SK-N-MC (cell line): ENCODE measurements around the gene HERC6.

Experiments used
- EZH2 ChIP-seq: fragments of 200-600 bp; sonication (generic); IDR thresholded peaks from one replicate; pipeline ENCODE4 v1.6.1; 2017; ENCODE audit warnings: antibody characterized with exemption
- POLR2AphosphoS5 ChIP-seq: IDR thresholded peaks from 2 replicates; pipeline ENCODE4 v1.6.1; 2012; ENCODE audit warnings: mild to moderate bottlenecking, low read depth, low read length, borderline replicate concordance

- TF ChIP-seq EZH2 (no peak), POLR2AphosphoS5 (no peak)
These were observed 37.3 kb downstream of the HERC6 start for GRCh38 chr4:88415982-88416381.
